ENCODE measurements around the gene ARHGAP33.
"Not testable (repeated sequence)": the region's sequence is repeated elsewhere in the genome, so short reads cannot be mapped to it uniquely, and the experiment has no call there.

The ARHGAP33 gene

GRCh38 chr19:35767288-35768081 is 7.9 kb upstream of the ARHGAP33 start:
- no peak for TF ChIP-seq CTCF (IDR thresholded peaks at IDR 0.05; ENCODE audit: low read depth, low read length)
- Histone ChIP-seq H3K27ac (no peak overlapping the region), H3K27me3 (ENCODE audit: insufficient read depth, low read depth, severe bottlenecking) (no peaks in the 10 kb centered on the region), H3K36me3 (peaks cover 35% of the 10 kb centered on the region), H3K9me3 (ENCODE audit: severe bottlenecking) (no peaks in the 10 kb centered on the region), H3K4me3 (ENCODE audit: low read depth, low read length) (no peak overlapping the region)
- DNase-seq: no peak

GRCh38 chr19:35768082-35768421 is 7.3 kb upstream of the ARHGAP33 start:
- no peak for TF ChIP-seq CTCF (IDR thresholded peaks at IDR 0.05; ENCODE audit: low read depth, low read length)
- H3K36me3 ChIP-seq: peaks cover 35% of the 10 kb centered on the region
- DNase-seq: no peak
- no peak overlapping the region for H3K27ac ChIP-seq
- H3K27me3 ChIP-seq (ENCODE audit: insufficient read depth, low read depth, severe bottlenecking): no peaks in the 10 kb centered on the region
- no peak overlapping the region for H3K4me3 ChIP-seq (ENCODE audit: low read depth, low read length)
- H3K9me3 ChIP-seq (ENCODE audit: severe bottlenecking): no peaks in the 10 kb centered on the region

DNA sequence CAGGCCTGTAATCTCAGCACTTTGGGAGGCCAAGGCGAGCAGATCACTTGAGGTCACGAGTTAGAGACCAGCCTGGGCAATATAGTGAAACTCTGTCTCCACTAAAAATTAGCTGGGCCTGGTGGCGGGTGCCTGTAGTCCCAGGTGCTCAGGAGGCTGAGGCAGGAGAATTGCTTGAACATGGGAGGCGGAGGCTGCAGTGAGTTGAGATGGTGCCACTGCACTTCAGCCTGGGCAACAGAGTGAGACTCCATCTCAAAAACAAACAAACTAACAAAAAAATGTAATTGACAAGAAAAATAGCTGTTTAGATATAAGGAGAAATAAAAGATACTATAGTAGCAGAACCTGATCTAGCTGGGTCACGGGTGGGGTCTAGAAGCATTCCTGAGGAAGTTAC is 3.0 kb upstream of the ARHGAP33 start:
- H3K27me3 ChIP-seq (ENCODE audit: insufficient read depth, low read depth, severe bottlenecking); H3K27ac ChIP-seq: not testable (repeated sequence)
- peaks cover 16% of the 10 kb centered on the region for H3K36me3 ChIP-seq

DNA sequence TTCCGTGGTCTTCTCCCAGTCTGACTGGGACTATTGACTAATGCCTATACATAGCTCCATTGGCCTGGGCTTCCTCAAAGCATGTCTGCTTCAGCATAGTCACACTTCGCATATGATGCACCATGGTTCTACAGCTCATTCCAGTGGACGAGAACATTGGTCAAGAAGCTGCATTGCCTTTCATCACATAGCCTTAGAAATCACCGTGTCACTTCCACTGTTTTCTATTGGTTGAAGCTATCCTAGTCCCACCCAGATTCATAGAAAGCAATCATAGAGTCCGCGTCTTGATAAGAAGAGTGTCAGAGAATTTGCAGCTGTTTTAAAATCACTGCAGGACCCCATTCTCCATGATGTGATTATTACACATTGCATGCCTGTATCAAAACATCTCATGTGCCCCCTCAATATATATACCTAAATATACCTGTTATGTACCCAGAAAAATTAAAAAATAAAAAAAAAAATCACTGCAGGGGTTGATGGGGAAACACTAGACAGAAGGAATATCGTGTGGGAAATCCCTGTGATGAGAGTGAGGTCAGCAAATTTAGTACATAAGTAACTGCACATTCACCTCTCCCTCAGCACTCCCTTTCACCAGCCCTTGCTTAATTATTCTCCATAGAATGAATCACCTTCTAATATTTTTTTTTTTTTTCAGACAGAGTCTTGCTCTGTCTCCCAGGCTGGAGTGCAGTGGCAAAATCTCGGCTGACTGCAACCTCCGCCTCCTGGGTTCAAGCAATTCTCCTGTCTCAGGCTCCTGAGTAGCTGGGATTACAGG is 2.2 kb upstream of the ARHGAP33 start:
- no peak overlapping the region for H3K4me3 ChIP-seq (ENCODE audit: low read depth, low read length)
- H3K9me3 ChIP-seq (ENCODE audit: severe bottlenecking): no peaks in the 10 kb centered on the region
- no peak overlapping the region for H3K27ac ChIP-seq
- H3K36me3 ChIP-seq: peaks cover 17% of the 10 kb centered on the region
- DNase-seq: no peak
- no peaks in the 10 kb centered on the region for H3K27me3 ChIP-seq (ENCODE audit: insufficient read depth, low read depth, severe bottlenecking)
- TF ChIP-seq CTCF (IDR thresholded peaks at IDR 0.05; ENCODE audit: low read depth, low read length): no peak

More for the DNA sequence above, 3.0 kb upstream of the ARHGAP33 start:
- H3K9me3 ChIP-seq (ENCODE audit: severe bottlenecking); DNase-seq; H3K4me3 ChIP-seq (ENCODE audit: low read depth, low read length): not testable (repeated sequence)

DNA sequence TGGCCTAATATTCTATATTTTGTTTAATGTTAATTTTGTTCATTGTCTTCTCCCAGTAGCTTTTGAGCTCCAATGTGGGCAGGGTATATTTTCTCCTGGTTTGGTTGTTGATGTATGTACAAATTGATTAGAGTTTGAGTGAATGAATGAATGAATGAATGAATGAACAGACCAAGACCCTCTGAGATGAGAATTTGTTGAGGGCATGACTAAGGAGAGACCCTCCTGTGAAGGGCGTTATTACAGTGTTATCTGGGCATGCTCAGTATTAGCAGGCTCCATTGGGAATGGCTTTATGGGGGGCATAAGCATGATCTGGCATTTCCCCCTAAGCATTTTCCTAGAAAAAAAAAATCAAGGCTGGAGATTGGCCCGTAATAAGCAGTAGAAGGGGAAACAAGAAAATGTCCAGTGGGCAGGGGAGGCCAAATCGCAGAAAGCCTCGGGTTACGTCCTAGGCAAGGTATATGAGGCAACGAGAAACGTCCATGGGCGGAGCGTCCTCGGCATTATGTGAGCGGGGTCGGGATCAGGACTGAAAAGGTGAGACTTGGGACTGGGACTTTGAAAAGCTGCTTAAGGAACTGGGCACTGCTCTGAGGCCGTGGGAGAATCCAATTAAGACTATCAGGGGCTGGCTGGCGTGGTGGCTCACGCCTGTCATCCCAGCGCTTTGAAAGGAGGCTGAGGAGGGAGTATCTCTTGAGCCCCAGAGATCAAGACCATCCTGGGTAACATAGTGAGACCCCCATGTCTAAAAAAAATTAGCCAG is 904 bp upstream of the ARHGAP33 start:
- Histone ChIP-seq H3K9me3 (ENCODE audit: severe bottlenecking) (no peaks in the 10 kb centered on the region), H3K27me3 (ENCODE audit: insufficient read depth, low read depth, severe bottlenecking) (no peaks in the 10 kb centered on the region), H3K36me3 (peaks cover 25% of the 10 kb centered on the region), H3K4me3 (ENCODE audit: low read depth, low read length) (peak overlapping the region; percentile 41), H3K27ac (peak overlapping the region; percentile 55)
- peak; percentile 77 for DNase-seq
- TF ChIP-seq CTCF (IDR thresholded peaks at IDR 0.05; ENCODE audit: low read depth, low read length): no peak

DNA sequence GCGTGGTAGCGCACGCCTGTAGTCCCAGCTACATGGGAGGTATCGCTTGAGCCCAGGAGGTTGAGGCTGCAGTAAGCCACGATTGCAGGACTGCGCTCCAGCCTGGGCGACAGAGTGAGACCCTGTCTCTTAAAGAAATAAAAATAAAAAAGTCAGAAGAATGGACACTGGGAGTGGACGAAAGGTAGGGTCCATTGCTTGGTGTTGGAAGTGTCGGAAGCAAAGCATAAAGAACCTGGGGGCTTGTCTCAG is 392 bp upstream of the ARHGAP33 start:
- peak overlapping the region; percentile 41 for H3K4me3 ChIP-seq (ENCODE audit: low read depth, low read length)
- DNase-seq: no peak
- peak overlapping the region; percentile 55 for H3K27ac ChIP-seq
- H3K9me3 ChIP-seq (ENCODE audit: severe bottlenecking): no peaks in the 10 kb centered on the region
- H3K27me3 ChIP-seq (ENCODE audit: insufficient read depth, low read depth, severe bottlenecking): no peaks in the 10 kb centered on the region
- no peak for TF ChIP-seq CTCF (IDR thresholded peaks at IDR 0.05; ENCODE audit: low read depth, low read length)
- peaks cover 30% of the 10 kb centered on the region for H3K36me3 ChIP-seq
